Measurements from ENCODE around the gene TMOD3.

TMOD3 gene

DNA sequence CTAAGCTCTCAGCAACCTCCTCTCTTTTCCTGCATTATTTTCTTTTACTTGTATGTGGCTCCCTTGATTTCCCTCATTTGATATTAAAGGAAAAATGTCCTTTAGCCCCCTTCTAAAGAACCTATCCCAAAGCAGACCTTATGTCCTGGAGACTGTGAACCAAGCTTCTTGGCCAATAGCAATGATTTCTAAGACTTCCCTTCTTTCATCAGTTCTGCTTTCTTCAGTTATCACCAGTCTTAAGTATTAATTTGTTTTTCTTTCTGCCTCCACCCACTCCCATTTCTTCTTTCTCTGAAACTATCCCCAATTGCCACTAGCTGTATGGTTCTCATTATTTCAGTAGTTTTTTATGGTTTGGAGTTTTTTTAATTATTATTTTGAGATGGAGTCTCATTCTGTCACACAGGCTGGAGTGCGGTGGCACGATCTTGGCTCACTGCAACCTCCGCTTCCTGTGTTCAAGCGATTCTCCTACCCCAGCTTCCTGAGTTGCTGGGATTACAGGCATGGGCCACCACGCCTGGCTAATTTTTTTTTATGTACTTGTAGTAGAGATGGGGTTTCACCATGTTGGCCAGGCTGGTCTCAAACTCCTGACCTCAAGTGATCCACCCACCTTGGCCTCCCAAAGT is 12.1 kb downstream of the TMOD3 start:
- H3K4me3 ChIP-seq (ENCODE audit: low read depth, low read length): no peak overlapping the region
- TF ChIP-seq, protein P1, sequence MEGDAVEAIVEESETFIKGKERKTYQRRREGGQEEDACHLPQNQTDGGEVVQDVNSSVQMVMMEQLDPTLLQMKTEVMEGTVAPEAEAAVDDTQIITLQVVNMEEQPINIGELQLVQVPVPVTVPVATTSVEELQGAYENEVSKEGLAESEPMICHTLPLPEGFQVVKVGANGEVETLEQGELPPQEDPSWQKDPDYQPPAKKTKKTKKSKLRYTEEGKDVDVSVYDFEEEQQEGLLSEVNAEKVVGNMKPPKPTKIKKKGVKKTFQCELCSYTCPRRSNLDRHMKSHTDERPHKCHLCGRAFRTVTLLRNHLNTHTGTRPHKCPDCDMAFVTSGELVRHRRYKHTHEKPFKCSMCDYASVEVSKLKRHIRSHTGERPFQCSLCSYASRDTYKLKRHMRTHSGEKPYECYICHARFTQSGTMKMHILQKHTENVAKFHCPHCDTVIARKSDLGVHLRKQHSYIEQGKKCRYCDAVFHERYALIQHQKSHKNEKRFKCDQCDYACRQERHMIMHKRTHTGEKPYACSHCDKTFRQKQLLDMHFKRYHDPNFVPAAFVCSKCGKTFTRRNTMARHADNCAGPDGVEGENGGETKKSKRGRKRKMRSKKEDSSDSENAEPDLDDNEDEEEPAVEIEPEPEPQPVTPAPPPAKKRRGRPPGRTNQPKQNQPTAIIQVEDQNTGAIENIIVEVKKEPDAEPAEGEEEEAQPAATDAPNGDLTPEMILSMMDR (conservative IDR thresholded peaks at IDR 0.05; ENCODE audit: low read depth, low read length): no peak
- no peak for DNase-seq (ENCODE audit: low read depth)

DNA sequence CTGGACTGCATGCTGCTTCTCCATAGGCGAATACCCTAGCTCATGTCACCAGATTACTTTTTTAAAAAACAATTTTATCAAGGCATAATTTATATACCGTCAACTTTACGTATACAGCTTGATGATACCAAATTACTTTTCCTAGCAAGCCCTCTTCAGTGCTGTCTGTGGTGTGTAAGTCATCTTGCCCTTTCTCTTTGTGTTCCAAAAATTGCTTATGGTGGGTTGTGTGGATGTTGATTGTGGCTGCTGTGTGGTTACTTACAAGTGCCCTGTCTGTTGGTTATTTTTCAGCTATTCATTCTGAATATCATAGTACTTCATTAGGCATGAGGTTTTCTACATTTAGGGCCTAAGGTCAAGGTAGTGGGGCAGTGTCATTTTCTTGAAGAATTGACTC is 12.8 kb downstream of the TMOD3 start:
- no peak for DNase-seq (ENCODE audit: low read depth)
- TF ChIP-seq, protein P1 (conservative IDR thresholded peaks at IDR 0.05; ENCODE audit: low read depth, low read length): no peak

DNA sequence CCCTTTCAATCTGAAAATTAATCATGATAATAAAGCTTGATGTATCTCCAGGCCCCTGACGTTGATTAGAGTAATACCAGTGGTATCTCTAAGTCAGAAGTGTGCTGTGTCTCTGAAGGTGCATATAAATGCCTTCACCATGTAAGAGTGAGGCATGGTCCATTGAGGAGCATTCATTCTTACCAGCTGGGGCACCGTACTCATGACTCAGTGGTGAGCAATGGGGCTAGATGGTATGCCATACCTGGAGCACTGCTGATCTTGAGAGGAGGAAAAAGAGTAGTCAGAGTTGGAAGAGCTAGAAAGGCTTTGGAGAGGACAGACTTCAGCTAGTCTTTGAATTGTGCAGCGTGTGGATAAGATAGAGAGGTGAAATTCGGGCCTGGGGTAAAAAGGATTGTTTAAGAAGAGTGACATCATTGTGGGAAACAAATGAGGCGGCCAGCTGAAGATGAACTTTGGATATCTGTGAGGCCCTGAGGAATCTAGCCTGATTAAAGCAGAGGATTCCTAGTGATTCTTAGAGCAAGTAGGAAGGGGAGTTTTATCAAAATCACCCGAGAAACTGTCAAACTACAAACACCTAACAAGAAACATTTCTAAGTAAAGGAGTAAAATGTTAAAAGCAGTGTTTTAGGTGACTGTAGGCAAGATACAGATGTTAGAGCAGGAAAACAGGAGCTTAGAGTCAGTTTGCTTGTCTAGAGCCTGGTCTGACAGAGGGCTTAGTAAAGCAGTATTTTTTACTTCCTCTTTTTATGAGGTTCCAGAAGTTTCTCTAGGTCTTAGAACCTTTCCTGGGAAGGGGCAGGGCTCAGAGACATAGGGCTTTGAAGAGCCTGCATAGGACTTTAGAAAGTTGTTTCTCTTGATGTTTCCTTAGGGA is 13.6 kb downstream of the TMOD3 start:
- TF ChIP-seq, protein P1 (conservative IDR thresholded peaks at IDR 0.05; ENCODE audit: low read depth, low read length): no peak
- H3K4me3 ChIP-seq (ENCODE audit: low read depth, low read length): no peak overlapping the region
- DNase-seq (ENCODE audit: low read depth): peak; percentile 40

More for the DNA sequence above, 12.8 kb downstream of the TMOD3 start:
- no peak overlapping the region for H3K4me3 ChIP-seq (ENCODE audit: low read depth, low read length)

DNA sequence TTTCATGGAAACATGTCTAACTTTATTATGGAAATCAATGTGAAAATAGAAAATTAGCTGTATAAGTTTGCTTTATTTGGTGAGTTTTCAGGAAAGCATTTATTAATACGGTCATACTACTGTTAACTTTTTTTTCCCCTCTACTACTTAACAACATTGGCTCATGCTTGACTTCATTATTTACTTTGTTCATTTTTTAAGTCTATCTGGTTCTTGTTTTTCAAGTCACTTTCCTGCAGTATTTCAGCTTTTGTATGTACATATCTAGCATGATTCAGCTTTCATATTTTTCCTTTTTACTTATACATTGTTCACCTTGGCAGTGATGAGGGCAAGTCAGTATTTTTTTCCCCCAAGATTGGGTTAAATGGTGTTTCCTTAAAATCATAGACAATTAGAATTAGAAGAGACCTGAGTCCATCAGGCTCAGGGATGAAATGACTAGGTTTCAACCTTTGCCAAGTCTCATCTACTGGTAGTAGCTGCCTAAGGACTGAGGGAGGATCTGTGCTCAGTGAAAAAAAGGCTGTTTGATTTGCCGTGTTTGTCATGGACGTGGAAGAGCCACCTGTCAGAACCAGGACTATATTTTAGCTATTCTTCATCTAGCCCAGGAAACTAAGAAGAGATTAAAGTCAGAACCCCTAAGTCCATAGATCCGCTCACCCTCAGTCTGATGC is 15.4 kb downstream of the TMOD3 start:
- TF ChIP-seq, protein P1 (conservative IDR thresholded peaks at IDR 0.05; ENCODE audit: low read depth, low read length): no peak
- no peak overlapping the region for H3K4me3 ChIP-seq (ENCODE audit: low read depth, low read length)
- DNase-seq (ENCODE audit: low read depth): no peak

DNA sequence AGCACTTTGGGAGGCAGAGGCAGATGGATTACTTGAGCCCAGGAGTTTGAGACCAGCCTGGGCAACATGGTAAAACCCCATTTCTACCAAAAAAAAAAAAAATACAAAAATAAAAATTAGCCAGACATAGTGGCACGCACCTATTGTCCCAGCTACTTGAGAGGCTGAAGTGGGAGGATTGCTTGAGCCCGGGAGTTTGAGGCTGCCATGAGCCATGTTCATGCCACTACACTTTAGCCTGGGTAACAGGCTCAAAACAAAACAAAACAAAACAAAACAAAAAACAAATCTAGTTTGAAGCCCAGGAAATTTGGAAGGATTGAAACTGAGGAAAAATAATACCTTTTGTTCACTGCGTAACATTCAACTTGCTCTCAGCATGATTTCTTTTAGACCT is 16.6 kb downstream of the TMOD3 start:
- TF ChIP-seq, protein P1 (conservative IDR thresholded peaks at IDR 0.05; ENCODE audit: low read depth, low read length): no peak
- DNase-seq (ENCODE audit: low read depth): no peak
- H3K4me3 ChIP-seq (ENCODE audit: low read depth, low read length): no peak overlapping the region

DNA sequence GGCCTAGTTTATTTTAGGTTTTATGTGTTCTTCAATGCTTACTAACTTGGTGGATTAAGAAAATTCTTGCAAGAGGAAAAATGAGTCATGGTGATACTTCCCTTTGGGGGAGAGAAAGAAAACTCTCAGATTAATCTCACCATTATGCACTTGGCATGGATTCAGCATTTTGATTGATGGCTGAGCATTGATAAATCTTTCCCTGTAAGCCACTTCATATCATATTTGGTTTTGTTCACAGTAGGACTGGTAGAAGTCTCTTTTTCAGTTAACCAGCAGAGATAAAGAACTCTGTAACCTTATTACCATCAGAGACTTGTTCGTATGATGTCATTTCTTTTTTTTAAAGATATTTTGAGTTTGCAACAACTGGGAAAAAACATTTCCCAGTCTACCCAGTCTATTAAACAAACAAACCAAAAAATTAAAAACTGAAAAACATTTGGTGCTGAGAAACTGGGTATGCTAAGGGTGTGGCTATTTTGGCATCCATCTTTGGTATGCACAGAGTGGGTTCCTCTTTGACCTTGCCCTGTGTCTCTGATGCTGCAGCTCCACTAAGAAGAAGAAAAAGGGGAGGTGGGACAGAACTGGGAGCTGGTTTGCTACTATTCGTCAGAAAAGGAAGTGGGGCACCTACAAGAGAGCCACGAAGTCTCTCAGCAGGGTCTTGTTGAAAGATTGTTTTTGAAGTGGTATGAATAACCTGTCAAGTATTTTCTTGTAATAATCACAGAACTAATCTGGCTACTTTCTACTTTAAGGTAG is 17.2 kb downstream of the TMOD3 start:
- peak; percentile 78 for DNase-seq (ENCODE audit: low read depth)
- TF ChIP-seq, protein P1 (conservative IDR thresholded peaks at IDR 0.05; ENCODE audit: low read depth, low read length): no peak
- H3K4me3 ChIP-seq (ENCODE audit: low read depth, low read length): peak overlapping the region; percentile 12

Data from choroid plexus epithelial cell (primary cell).